ENCODE measurements around the gene CRABP1.
"Not testable (repeated sequence)": the region's sequence is repeated elsewhere in the genome, so short reads cannot be mapped to it uniquely, and the experiment has no call there.

Gene CRABP1

GRCh38 chr15:78372880-78373279 is 32.7 kb downstream of the CRABP1 start:
- TF ChIP-seq CTCF (IDR thresholded peaks at IDR 0.05; ENCODE audit: insufficient read depth, missing control alignments): no peak
- FAIRE-seq (no peak), DNase-seq (ENCODE audit: insufficient read length, low spot score) (no peak)

- no peak for FAIRE-seq
- no peak for TF ChIP-seq CTCF (IDR thresholded peaks at IDR 0.05; ENCODE audit: insufficient read depth, missing control alignments)
- DNase-seq (ENCODE audit: insufficient read length, low spot score): no peak
These were observed 34.6 kb downstream of the CRABP1 start for GRCh38 chr15:78374436-78375393.

GRCh38 chr15:78380143-78380542 is 40.0 kb downstream of the CRABP1 start:
- not testable (repeated sequence) for DNase-seq (ENCODE audit: insufficient read length, low spot score); FAIRE-seq

GRCh38 chr15:78382114-78382880 is 42.1 kb downstream of the CRABP1 start:
- TF ChIP-seq CTCF (IDR thresholded peaks at IDR 0.05; ENCODE audit: insufficient read depth, missing control alignments): no peak
- no peak for FAIRE-seq

GRCh38 chr15:78384651-78385050 is 44.5 kb downstream of the CRABP1 start:
- no peak for TF ChIP-seq CTCF (IDR thresholded peaks at IDR 0.05; ENCODE audit: insufficient read depth, missing control alignments)
- no peak for DNase-seq (ENCODE audit: insufficient read length, low spot score)
- no peak for FAIRE-seq

More at GRCh38 chr15:78382114-78382880, 42.1 kb downstream of the CRABP1 start:
- no peak for DNase-seq (ENCODE audit: insufficient read length, low spot score)

- DNase-seq (ENCODE audit: insufficient read length, low spot score) (no peak), FAIRE-seq (no peak)
- no peak for TF ChIP-seq CTCF (IDR thresholded peaks at IDR 0.05; ENCODE audit: insufficient read depth, missing control alignments)
These were observed 47.3 kb downstream of the CRABP1 start for GRCh38 chr15:78387246-78388037.

- no peak for TF ChIP-seq CTCF (IDR thresholded peaks at IDR 0.05; ENCODE audit: insufficient read depth, missing control alignments)
- DNase-seq (ENCODE audit: insufficient read length, low spot score) (no peak), FAIRE-seq (no peak)
These were observed 48.7 kb downstream of the CRABP1 start for GRCh38 chr15:78388865-78389264.
